HepG2 (cell line): ENCODE results near the gene KATNAL2. TPM values are rescaled to one million over a fixed set of nuclear protein-coding genes. Genes with fewer than 3 reads are reported as not detected.

ENCODE experiments used
- AGO2 ChIP-seq: fragments of 200-400 bp; formaldehyde crosslinking; optimal IDR thresholded peaks from 2 replicates; pipeline ENCODE3; 2017; ENCODE audit warnings: mild to moderate bottlenecking, low read depth, low read length, moderate library complexity
- ARNTL ChIP-seq: sonication (generic); formaldehyde crosslinking; IDR thresholded peaks from 2 replicates; pipeline ENCODE4 v1.4.0; 2020; ENCODE audit warnings: mild to moderate bottlenecking, missing genetic modification reagents
- GMEB1 ChIP-seq: sonication (generic); formaldehyde crosslinking; IDR thresholded peaks from 2 replicates; pipeline ENCODE4 v1.5.1; 2020; ENCODE audit warnings: missing genetic modification reagents, mild to moderate bottlenecking, borderline replicate concordance
- POLR2A ChIP-seq, 2 experiments: IDR thresholded peaks; 2 replicates each; pipeline ENCODE4 v1.6.1; 2011; ENCODE audit warnings: low read depth in 2 of 2, low read length in 2 of 2, mild to moderate bottlenecking in 1 of 2, moderate library complexity in 1 of 2; ENCODE audit not compliant: insufficient read depth in 1 of 2
- POLR2AphosphoS5 ChIP-seq: IDR thresholded peaks from 2 replicates; pipeline ENCODE4 v1.6.1; 2012; ENCODE audit warnings: low read depth, low read length
- RXRB ChIP-seq: IDR thresholded peaks from 2 replicates; pipeline ENCODE4 v1.6.1; 2016; ENCODE audit warnings: borderline replicate concordance, missing genetic modification reagents, missing compliant biosample characterization
- SP4 ChIP-seq: sonication (generic); formaldehyde crosslinking; IDR thresholded peaks from 2 replicates; pipeline ENCODE4 v1.8.1; 2023; ENCODE audit warnings: mild to moderate bottlenecking, missing genetic modification reagents
- SRY ChIP-seq: sonication (generic); formaldehyde crosslinking; IDR thresholded peaks from 2 replicates; pipeline ENCODE4 v1.8.0; 2022; ENCODE audit warnings: mild to moderate bottlenecking, missing genetic modification reagents
- TCF12 ChIP-seq, 2 experiments: fragments of 450-650 bp in 1 of 2; sonication (generic) in 1 of 2; formaldehyde crosslinking in 1 of 2; IDR thresholded peaks; 2 replicates each; pipeline versions ENCODE4 v1.6.1 to v1.8.0; 2017 to 2022; ENCODE audit warnings: antibody characterized with exemption in 1 of 2, mild to moderate bottlenecking in 1 of 2, missing genetic modification reagents in 1 of 2, moderate library complexity in 1 of 2
- TFDP1 ChIP-seq: IDR thresholded peaks from 2 replicates; pipeline ENCODE4 v1.6.1; 2016; ENCODE audit warnings: missing compliant biosample characterization, missing genetic modification reagents, borderline replicate concordance
- ZFY ChIP-seq: sonication (generic); formaldehyde crosslinking; IDR thresholded peaks from 2 replicates; pipeline ENCODE4 v1.4.0; 2020; ENCODE audit warnings: missing genetic modification reagents
- ZNF33A ChIP-seq: sonication (generic); formaldehyde crosslinking; IDR thresholded peaks from 2 replicates; pipeline ENCODE4 v1.5.1; 2020; ENCODE audit warnings: missing genetic modification reagents, mild to moderate bottlenecking, moderate library complexity, borderline replicate concordance
- ZNF34 ChIP-seq: sonication (generic); formaldehyde crosslinking; IDR thresholded peaks from 2 replicates; pipeline ENCODE4 v1.4.0; 2020; ENCODE audit warnings: mild to moderate bottlenecking, missing genetic modification reagents, borderline replicate concordance
- ZNF468 ChIP-seq: sonication (generic); formaldehyde crosslinking; IDR thresholded peaks from 2 replicates; pipeline ENCODE4 v1.8.0; 2022; ENCODE audit warnings: mild to moderate bottlenecking, moderate library complexity, missing genetic modification reagents
- ZNF510 ChIP-seq: sonication (generic); formaldehyde crosslinking; IDR thresholded peaks from 2 replicates; pipeline ENCODE4 v1.4.0; 2020; ENCODE audit warnings: low read depth, mild to moderate bottlenecking, missing genetic modification reagents
- ZNF740 ChIP-seq: sonication (generic); formaldehyde crosslinking; IDR thresholded peaks from 2 replicates; pipeline ENCODE4 v1.4.0; 2020; ENCODE audit warnings: missing genetic modification reagents
- polyA plus RNA-seq, 8 experiments: library from polyadenylated mRNA; depleted of rRNA in 3 of 8; stranded (reverse) in 7 of 8; unstranded in 1 of 8; fragments of >200 nt; fragmentation: Illumina TruSeq in 4 of 8; extraction: Trizol in 4 of 8; gene quantifications; 2 replicates each; pipeline versions ENCODE4 v1.2.1 to v1.2.3, GENCODE V29; 2011 to 2016; ENCODE audit warnings: low read depth in 4 of 8, missing spikeins in 1 of 8, mixed read lengths in 1 of 8; ENCODE audit not compliant: insufficient read depth in 1 of 8
- total RNA-seq, 5 experiments: library from RNA; depleted of rRNA; stranded (reverse); fragments of >200 nt; fragmentation: Illumina TruSeq; extraction: Trizol; gene quantifications; 2 replicates each; pipeline ENCODE4 v1.2.3, GENCODE V29; 2016; ENCODE audit warnings: low read depth in 1 of 5
- TF ChIP-seq, protein P1 (sequence below): sonication (generic); formaldehyde crosslinking; IDR thresholded peaks from 2 replicates; pipeline ENCODE4 v1.4.0; 2020; ENCODE audit warnings: missing genetic modification reagents
- TF ChIP-seq, protein P2 (sequence below): sonication (generic); formaldehyde crosslinking; IDR thresholded peaks from 2 replicates; pipeline ENCODE4 v1.8.0; 2023; ENCODE audit warnings: mild to moderate bottlenecking, missing genetic modification reagents
- TF ChIP-seq, protein P3 (sequence below): sonication (generic); formaldehyde crosslinking; IDR thresholded peaks from 2 replicates; pipeline ENCODE4 v1.5.1; 2020; ENCODE audit warnings: missing genetic modification reagents, mild to moderate bottlenecking, borderline replicate concordance

The KATNAL2 gene
- total and polyA plus RNA-seq, 2 of the 13 experiments (the other 11 are each of a cell fraction or from before 2014, with no cell fraction given), result not detected

DNA sequence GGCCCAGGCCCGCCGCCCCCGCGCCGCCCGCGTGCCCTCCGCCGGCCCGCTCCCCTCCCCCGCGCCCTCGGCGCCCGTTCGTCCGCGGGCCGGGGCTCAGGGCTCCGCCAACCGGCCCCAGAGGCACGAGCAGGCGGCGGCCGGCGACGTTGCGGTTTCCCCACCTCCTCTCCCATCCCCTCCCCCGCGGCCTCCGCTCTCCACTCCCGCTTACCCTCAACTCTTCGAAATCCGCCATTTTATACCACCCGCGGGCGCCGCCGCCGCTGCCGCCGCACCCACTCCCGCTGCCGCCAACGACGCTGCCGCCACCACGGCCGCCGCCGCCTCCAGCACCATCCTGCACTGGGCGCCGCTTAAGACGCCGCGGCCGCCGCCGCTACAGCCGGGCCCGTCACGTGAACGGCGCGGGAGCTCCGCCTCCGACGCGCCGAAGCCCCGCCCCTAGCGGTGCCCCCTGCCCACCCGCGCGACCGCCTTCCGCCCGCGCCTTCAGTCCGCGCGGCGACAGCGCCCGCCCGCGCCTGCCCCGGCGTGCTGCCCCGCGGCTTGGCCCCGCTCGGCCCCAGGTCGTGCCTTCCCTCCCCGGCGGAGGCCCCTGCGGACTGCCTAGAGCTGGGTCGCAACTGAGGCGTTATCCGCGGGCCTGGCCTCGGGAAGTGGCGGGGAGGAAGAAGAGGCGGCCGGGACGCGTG, at the start of gene KATNAL2, which contains the start of gene PIAS2 (continued):
- no peak for TF ChIP-seq ZNF740 (CRISPR knock-in tag)
- TF ChIP-seq, protein P1, sequence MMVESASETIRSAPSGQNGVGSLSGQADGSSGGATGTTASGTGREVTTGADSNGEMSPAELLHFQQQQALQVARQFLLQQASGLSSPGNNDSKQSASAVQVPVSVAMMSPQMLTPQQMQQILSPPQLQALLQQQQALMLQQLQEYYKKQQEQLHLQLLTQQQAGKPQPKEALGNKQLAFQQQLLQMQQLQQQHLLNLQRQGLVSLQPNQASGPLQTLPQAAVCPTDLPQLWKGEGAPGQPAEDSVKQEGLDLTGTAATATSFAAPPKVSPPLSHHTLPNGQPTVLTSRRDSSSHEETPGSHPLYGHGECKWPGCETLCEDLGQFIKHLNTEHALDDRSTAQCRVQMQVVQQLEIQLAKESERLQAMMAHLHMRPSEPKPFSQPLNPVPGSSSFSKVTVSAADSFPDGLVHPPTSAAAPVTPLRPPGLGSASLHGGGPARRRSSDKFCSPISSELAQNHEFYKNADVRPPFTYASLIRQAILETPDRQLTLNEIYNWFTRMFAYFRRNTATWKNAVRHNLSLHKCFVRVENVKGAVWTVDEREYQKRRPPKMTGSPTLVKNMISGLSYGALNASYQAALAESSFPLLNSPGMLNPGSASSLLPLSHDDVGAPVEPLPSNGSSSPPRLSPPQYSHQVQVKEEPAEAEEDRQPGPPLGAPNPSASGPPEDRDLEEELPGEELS (CRISPR knock-in tag), result peak; percentile 33; the same call in 1 of the 2 replicates
- no peak for TF ChIP-seq ARNTL (CRISPR knock-in tag)
- no peak for TF ChIP-seq ZNF34 (CRISPR knock-in tag)
- peak; percentile 77 for TF ChIP-seq ZFY (CRISPR knock-in tag)
- peak; percentile 47 to 80; a peak in 3 of 4 replicates for TF ChIP-seq POLR2A (IDR thresholded peaks at IDR 0.05; ENCODE audit: insufficient read depth in 1 of 2, low read depth in 2 of 2, low read length in 2 of 2)
- 0 out of 2 replicates have a peak, but pooled peaks have one; percentile 56 for TF ChIP-seq POLR2AphosphoS5
- TF ChIP-seq AGO2, result no peak
- TF ChIP-seq, protein P2, sequence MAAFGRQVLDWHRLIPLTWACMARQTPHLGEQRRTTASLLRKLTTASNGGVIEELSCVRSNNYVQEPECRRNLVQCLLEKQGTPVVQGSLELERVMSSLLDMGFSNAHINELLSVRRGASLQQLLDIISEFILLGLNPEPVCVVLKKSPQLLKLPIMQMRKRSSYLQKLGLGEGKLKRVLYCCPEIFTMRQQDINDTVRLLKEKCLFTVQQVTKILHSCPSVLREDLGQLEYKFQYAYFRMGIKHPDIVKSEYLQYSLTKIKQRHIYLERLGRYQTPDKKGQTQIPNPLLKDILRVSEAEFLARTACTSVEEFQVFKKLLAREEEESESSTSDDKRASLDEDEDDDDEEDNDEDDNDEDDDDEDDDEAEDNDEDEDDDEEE (CRISPR knock-in tag), result no peak
- 0 out of 2 replicates have a peak, but pooled peaks have one; percentile 52 for TF ChIP-seq SRY (CRISPR knock-in tag)
- TF ChIP-seq TCF12 (IDR thresholded peaks at IDR 0.05), result no peak
- no peak for TF ChIP-seq TCF12 (CRISPR knock-in tag; IDR thresholded peaks at IDR 0.05)
- no peak for TF ChIP-seq RXRB (CRISPR knock-in tag)
- TF ChIP-seq, protein P3, sequence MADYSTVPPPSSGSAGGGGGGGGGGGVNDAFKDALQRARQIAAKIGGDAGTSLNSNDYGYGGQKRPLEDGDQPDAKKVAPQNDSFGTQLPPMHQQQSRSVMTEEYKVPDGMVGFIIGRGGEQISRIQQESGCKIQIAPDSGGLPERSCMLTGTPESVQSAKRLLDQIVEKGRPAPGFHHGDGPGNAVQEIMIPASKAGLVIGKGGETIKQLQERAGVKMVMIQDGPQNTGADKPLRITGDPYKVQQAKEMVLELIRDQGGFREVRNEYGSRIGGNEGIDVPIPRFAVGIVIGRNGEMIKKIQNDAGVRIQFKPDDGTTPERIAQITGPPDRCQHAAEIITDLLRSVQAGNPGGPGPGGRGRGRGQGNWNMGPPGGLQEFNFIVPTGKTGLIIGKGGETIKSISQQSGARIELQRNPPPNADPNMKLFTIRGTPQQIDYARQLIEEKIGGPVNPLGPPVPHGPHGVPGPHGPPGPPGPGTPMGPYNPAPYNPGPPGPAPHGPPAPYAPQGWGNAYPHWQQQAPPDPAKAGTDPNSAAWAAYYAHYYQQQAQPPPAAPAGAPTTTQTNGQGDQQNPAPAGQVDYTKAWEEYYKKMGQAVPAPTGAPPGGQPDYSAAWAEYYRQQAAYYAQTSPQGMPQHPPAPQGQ (CRISPR knock-in tag), result no peak
- TF ChIP-seq GMEB1, result no peak
- peak; percentile 42; the same call in 1 of the 2 replicates for TF ChIP-seq TFDP1 (CRISPR knock-in tag)
- TF ChIP-seq ZNF468 (CRISPR knock-in tag), result no peak
- TF ChIP-seq SP4, result peak; percentile 75; the same call in 1 of the 2 replicates
- no peak for TF ChIP-seq ZNF510 (CRISPR knock-in tag)
- TF ChIP-seq ZNF33A (CRISPR knock-in tag), result no peak
